Keratinocyte (primary cell): ENCODE data around the gene PLSCR1.

Experiments
- CTCF ChIP-seq, 3 experiments: IDR thresholded peaks in 1 of 3; conservative IDR thresholded peaks in 1 of 3; optimal IDR thresholded peaks in 1 of 3; 2 replicates in 2 of 3; 3 replicates in 1 of 3; pipeline versions ENCODE3 to v1.5.1; 2011; ENCODE audit warnings: low read length in 3 of 3, mild to moderate bottlenecking in 3 of 3, moderate library complexity in 2 of 3, control low read depth in 1 of 3, inconsistent platforms in 1 of 3; ENCODE audit not compliant: insufficient read depth in 2 of 3; ENCODE audit errors: extremely low read depth in 1 of 3
- EZH2 ChIP-seq: IDR thresholded peaks from one replicate; pipeline ENCODE4 v1.6.1; 2012; ENCODE audit warnings: inconsistent platforms, mild to moderate bottlenecking, low read length, moderate library complexity

- TF ChIP-seq CTCF (optimal IDR thresholded peaks at IDR 0.05 in 1 of 3, IDR thresholded peaks at IDR 0.05 in 1 of 3, conservative IDR thresholded peaks at IDR 0.05 in 1 of 3; ENCODE audit: extremely low read depth in 1 of 3, insufficient read depth in 2 of 3, low read length in 3 of 3) (no peak), EZH2 (no peak)
These were observed 59.1 kb downstream of the PLSCR1 start for GRCh38 chr3:146485297-146485696.
